Heart left ventricle (tissue), 13 donors: Measurements from ENCODE around the gene TFB2M.

Source experiments
- POLR2A ChIP-seq, 2 donors: fragments of 450-650 bp; IDR thresholded peaks; one replicate each; pipeline ENCODE4 v1.6.1; 2017; ENCODE audit warnings: antibody characterized with exemption in 2 of 2, mild to moderate bottlenecking in 2 of 2, moderate library complexity in 2 of 2
- TF ChIP-seq, protein P1 (sequence below), 12 donors: fragments of 200-600 bp; sonication (generic) in 4 of 12; IDR thresholded peaks; one replicate each; pipeline versions ENCODE4 v1.5.0 to v1.8.0; 2018 to 2022; ENCODE audit warnings: antibody characterized with exemption in 12 of 12, mild to moderate bottlenecking in 5 of 12
- donor health status: ischemic (EF 13 %, LVEDD 7.1; RV severe dilation, severe dysfunction).
- donor health status: DM: no; HTN: yes; CAD: no.
- donor health status: DM: no; HTN: no; CAD: no.
- donor health status: ischemic (EF 25% LVEDD 6.9; RV normal size, moderate dysfunction).
- donor health status: ischemic (EF 25% LVEDD 5.7; RV mildly dilated, moderate dysfunction).
- donor health status: ischemic (EF 35%, LVEDD 5.7; RV mildly dilated, moderate dysfunction).
- donor health status: nonischemic (EF 11% LVEDD 7.7; RV severe dilation, severe dysfunction).
- donor health status: DM: yes; HTN: yes; CAD: no.
- donor health status: PGD.
- donor health status: ischemic (EF 29% LVEDD 5.4; RV normal size, mild dysfunction).
- donor health status: nonischemic (EF 23%, LVEDD 6.1; RV moderate dilation, normal function).

DNA sequence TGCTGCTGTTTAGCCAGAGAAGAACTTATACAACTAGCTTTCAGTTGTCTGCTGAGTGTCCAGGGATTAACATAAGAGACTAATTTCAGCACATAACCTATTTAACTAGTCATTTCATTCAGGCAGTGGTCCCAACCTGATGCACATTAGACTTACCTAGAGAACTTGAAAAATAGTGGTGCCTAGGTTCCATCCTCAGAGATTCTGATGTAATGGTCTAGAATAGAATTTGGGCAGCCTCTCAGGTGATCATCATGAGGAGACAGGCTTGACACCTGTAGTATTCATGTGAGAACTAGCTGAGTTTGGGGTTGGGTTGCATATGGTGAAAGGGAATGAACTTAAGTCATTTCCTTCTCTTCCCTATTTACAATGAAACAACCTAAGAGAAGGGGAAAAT, 25.0 kb upstream of the TFB2M start:
- TF ChIP-seq, protein P1, sequence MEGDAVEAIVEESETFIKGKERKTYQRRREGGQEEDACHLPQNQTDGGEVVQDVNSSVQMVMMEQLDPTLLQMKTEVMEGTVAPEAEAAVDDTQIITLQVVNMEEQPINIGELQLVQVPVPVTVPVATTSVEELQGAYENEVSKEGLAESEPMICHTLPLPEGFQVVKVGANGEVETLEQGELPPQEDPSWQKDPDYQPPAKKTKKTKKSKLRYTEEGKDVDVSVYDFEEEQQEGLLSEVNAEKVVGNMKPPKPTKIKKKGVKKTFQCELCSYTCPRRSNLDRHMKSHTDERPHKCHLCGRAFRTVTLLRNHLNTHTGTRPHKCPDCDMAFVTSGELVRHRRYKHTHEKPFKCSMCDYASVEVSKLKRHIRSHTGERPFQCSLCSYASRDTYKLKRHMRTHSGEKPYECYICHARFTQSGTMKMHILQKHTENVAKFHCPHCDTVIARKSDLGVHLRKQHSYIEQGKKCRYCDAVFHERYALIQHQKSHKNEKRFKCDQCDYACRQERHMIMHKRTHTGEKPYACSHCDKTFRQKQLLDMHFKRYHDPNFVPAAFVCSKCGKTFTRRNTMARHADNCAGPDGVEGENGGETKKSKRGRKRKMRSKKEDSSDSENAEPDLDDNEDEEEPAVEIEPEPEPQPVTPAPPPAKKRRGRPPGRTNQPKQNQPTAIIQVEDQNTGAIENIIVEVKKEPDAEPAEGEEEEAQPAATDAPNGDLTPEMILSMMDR (IDR thresholded peaks at IDR 0.05): no peak
- no peak for TF ChIP-seq POLR2A (IDR thresholded peaks at IDR 0.05)
